ENCODE results near the gene GOLGA6L7. TPM values are rescaled to one million over a fixed set of nuclear protein-coding genes. Genes with fewer than 3 reads are reported as not detected.
"Not testable (repeated sequence)": the region's sequence is repeated elsewhere in the genome, so short reads cannot be mapped to it uniquely, and the experiment has no call there.

GOLGA6L7 gene
- total and polyA plus RNA-seq, 9 of the 15 experiments (the other 6 are each of a cell fraction or from before 2014, with no cell fraction given): 0.11 to 0.14 (median 0.11) TPM; not detected in 6

DNA sequence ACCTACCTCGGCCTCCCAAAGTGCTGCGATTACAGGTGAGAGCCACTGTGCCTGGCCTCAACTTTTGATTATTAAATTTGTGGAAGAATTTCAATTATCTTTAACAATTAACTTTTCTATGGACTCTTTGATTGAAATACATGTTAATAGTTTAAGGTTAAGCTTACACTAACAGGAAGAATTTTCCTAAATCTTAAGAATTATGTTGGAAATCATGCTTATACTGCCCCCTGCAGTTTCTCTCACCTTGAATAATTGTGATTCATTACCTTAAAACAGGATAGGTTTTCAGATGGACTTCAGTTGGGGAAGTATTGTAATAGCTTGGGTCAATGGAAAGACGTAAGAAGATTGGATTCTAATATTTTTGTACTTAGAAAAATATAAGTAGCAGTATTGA, 54.2 kb downstream of the GOLGA6L7 start:
- FAIRE-seq; H3K9me3 ChIP-seq (replicated peaks; ENCODE audit: control insufficient read depth, insufficient read depth, low read depth, low read length); H3K36me3 ChIP-seq (ENCODE audit: control insufficient read depth, insufficient read depth, low read length); H4K20me1 ChIP-seq (replicated peaks; ENCODE audit: control insufficient read depth, insufficient read depth, low read length); BruUV-seq (replicated peaks); H3K79me2 ChIP-seq (ENCODE audit: control insufficient read depth, insufficient read depth, low read length); H3K4me1 ChIP-seq (replicated peaks in 1 of 2; ENCODE audit: control insufficient read depth in 2 of 2, insufficient read depth in 2 of 2, low read length in 2 of 2); H3K9ac ChIP-seq (ENCODE audit: insufficient read depth in 1 of 2, low read depth in 2 of 2, low read length in 2 of 2); H3K4me3 ChIP-seq; in situ Hi-C loops (cut with MboI); POLR2A ChIA-PET; H2AFZ ChIP-seq (ENCODE audit: low read depth, low read length); H3K4me2 ChIP-seq (ENCODE audit: insufficient read depth, low read length); H3K27ac ChIP-seq (ENCODE audit: extremely low read depth, low read depth, low read length); DNase-seq (ENCODE audit: extremely low read depth in 1 of 4, low spot score in 3 of 4); H3K27me3 ChIP-seq (ENCODE audit: control insufficient read depth in 2 of 2, insufficient read depth in 2 of 2, low read length in 2 of 2); H3K9me1 ChIP-seq (ENCODE audit: control insufficient read depth, insufficient read depth, low read length); CTCF ChIA-PET (ENCODE audit: low intra/inter-chr PET ratio); intact Hi-C loops (cut with micrococcal nuclease): not testable (repeated sequence)
- peak; percentile 45; the same call in 1 of the 3 replicates for ATAC-seq
- TF ChIP-seq RAD21 (CRISPR knock-in tag; conservative IDR thresholded peaks at IDR 0.05 in 1 of 2, IDR thresholded peaks at IDR 0.05 in 1 of 2): peak in 1 of 2 experiments; percentile 42; a peak in 2 of 4 replicates
- TF ChIP-seq, protein P1, sequence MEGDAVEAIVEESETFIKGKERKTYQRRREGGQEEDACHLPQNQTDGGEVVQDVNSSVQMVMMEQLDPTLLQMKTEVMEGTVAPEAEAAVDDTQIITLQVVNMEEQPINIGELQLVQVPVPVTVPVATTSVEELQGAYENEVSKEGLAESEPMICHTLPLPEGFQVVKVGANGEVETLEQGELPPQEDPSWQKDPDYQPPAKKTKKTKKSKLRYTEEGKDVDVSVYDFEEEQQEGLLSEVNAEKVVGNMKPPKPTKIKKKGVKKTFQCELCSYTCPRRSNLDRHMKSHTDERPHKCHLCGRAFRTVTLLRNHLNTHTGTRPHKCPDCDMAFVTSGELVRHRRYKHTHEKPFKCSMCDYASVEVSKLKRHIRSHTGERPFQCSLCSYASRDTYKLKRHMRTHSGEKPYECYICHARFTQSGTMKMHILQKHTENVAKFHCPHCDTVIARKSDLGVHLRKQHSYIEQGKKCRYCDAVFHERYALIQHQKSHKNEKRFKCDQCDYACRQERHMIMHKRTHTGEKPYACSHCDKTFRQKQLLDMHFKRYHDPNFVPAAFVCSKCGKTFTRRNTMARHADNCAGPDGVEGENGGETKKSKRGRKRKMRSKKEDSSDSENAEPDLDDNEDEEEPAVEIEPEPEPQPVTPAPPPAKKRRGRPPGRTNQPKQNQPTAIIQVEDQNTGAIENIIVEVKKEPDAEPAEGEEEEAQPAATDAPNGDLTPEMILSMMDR (IDR thresholded peaks at IDR 0.05 in 2 of 3, conservative IDR thresholded peaks at IDR 0.05 in 1 of 3; ENCODE audit: insufficient read depth in 2 of 3, low read depth in 1 of 3, low read length in 3 of 3): peak in 1 of 3 experiments; percentile 33; a peak in 2 of 6 replicates
- 61% methylated on average over 3 of the region's 3 CpGs for WGBS (ENCODE audit: insufficient coverage, low coverage, missing lambda C conversion rate)

Other genes starting within 250 kb of the GOLGA6L7 start
- not detected in 2 replicates for gene GOLGA8M, start 136.2 kb downstream of the GOLGA6L7 start, total RNA-seq (2014; rRNA removed)
- gene GOLGA8M, start 136.2 kb downstream of the GOLGA6L7 start, total RNA-seq (2014; rRNA removed; fragmentation: Illumina TruSeq; extraction: Trizol): not detected in 2 replicates
- gene GOLGA8M, start 136.2 kb downstream of the GOLGA6L7 start, total RNA-seq (2015; rRNA removed; fragmentation: Illumina TruSeq; extraction: Trizol): 0.11 TPM in 1 of 2 replicates, not detected in the other
- gene GOLGA8M, start 136.2 kb downstream of the GOLGA6L7 start, total RNA-seq (2021): not detected in 2 replicates
- 0.12 TPM in 1 of 2 replicates, not detected in the other for gene GOLGA8M, start 136.2 kb downstream of the GOLGA6L7 start, polyA plus RNA-seq (2011; rRNA removed)
- not detected in 2 replicates for gene GOLGA8M, start 136.2 kb downstream of the GOLGA6L7 start, polyA plus RNA-seq (2014; fragmentation: Illumina TruSeq; extraction: Trizol)
- gene GOLGA8M, start 136.2 kb downstream of the GOLGA6L7 start, polyA plus RNA-seq (2014; fragmentation: Nextera tagmentation; extraction: Ambion mirVana): not detected
- gene GOLGA8M, start 136.2 kb downstream of the GOLGA6L7 start, polyA plus RNA-seq (2014; rRNA removed): not detected in 2 replicates
- 40.9 and 46.5 TPM in 2 replicates for gene APBA2, start 37.3 kb upstream of the GOLGA6L7 start, total RNA-seq (2014; rRNA removed)
- gene APBA2, start 37.3 kb upstream of the GOLGA6L7 start, total RNA-seq (2014; rRNA removed; fragmentation: Illumina TruSeq; extraction: Trizol): 10.4 and 13.6 TPM in 2 replicates
- gene APBA2, start 37.3 kb upstream of the GOLGA6L7 start, total RNA-seq (2015; rRNA removed; fragmentation: Illumina TruSeq; extraction: Trizol): 25.2 and 26.2 TPM in 2 replicates
- 30.8 and 32.5 TPM in 2 replicates for gene APBA2, start 37.3 kb upstream of the GOLGA6L7 start, total RNA-seq (2021)
- 27.8 and 36.1 TPM in 2 replicates for gene APBA2, start 37.3 kb upstream of the GOLGA6L7 start, polyA plus RNA-seq (2011; rRNA removed)
- 17.1 and 25.2 TPM in 2 replicates for gene APBA2, start 37.3 kb upstream of the GOLGA6L7 start, polyA plus RNA-seq (2014; fragmentation: Illumina TruSeq; extraction: Trizol)
- under 1 TPM; 0.24 to 0.35 TPM for gene APBA2, start 37.3 kb upstream of the GOLGA6L7 start, polyA plus RNA-seq (2014; fragmentation: Nextera tagmentation; extraction: Ambion mirVana)
- gene APBA2, start 37.3 kb upstream of the GOLGA6L7 start, polyA plus RNA-seq (2014; rRNA removed): 30.7 and 37.1 TPM in 2 replicates

All from K562 (cell line).